DND-41 (cell line): ENCODE results near the gene LAMC3.

ENCODE experiments used
- ATAC-seq: fragments of 200-7000 bp; cut with Tn5 transposase; 3 replicates; pipeline ENCODE4 v1.9.1; 2021; ENCODE audit warnings: low read depth; ENCODE audit not compliant: insufficient read depth
- DNase-seq: peaks from one replicate; pipeline ENCODE4 v3.0.0-alpha.2; 2020
- H2AFZ ChIP-seq: 2 replicates; pipeline ENCODE4 v1.6.0; 2012; ENCODE audit warnings: low read depth, low read length
- H3K27ac ChIP-seq: 2 replicates; pipeline ENCODE4 v1.5.1; 2012; ENCODE audit warnings: low read length, inconsistent platforms
- H3K27me3 ChIP-seq: fragments of 200-600 bp; sonication (generic); 2 replicates; pipeline ENCODE4 v1.6.0; 2012; ENCODE audit warnings: low read length, mild to moderate bottlenecking, inconsistent platforms; ENCODE audit not compliant: insufficient read depth, poor library complexity
- H3K36me3 ChIP-seq: 2 replicates; pipeline ENCODE4 v1.5.1; 2012; ENCODE audit warnings: low read length, inconsistent platforms; ENCODE audit not compliant: insufficient read depth
- H3K4me1 ChIP-seq: 2 replicates; pipeline ENCODE4 v1.5.1; 2012; ENCODE audit warnings: mild to moderate bottlenecking, low read length; ENCODE audit not compliant: insufficient read depth
- H3K4me2 ChIP-seq: 2 replicates; pipeline ENCODE4 v1.6.0; 2012; ENCODE audit warnings: mild to moderate bottlenecking, moderate library complexity, low read length, inconsistent platforms; ENCODE audit not compliant: insufficient read depth
- H3K4me3 ChIP-seq, 2 experiments: fragments of 200-600 bp in 1 of 2; shearing (Covaris generic) in 1 of 2; 2 replicates each; pipeline ENCODE4 v1.5.1; 2012 to 2016; ENCODE audit warnings: inconsistent platforms in 2 of 2, low read length in 2 of 2, mild to moderate bottlenecking in 2 of 2, low read depth in 1 of 2, moderate library complexity in 1 of 2
- H3K79me2 ChIP-seq: 2 replicates; pipeline ENCODE4 v1.6.0; 2012; ENCODE audit warnings: low read length, inconsistent platforms; ENCODE audit not compliant: insufficient read depth
- H3K9ac ChIP-seq: 2 replicates; pipeline ENCODE4 v1.6.0; 2012; ENCODE audit warnings: low read depth, mild to moderate bottlenecking, inconsistent platforms, low read length, moderate library complexity
- H3K9me3 ChIP-seq: 2 replicates; pipeline ENCODE4 v1.5.1; 2012; ENCODE audit warnings: low read length, moderate library complexity, mild to moderate bottlenecking, inconsistent platforms; ENCODE audit not compliant: insufficient read depth, severe bottlenecking
- H4K20me1 ChIP-seq: 2 replicates; pipeline ENCODE4 v1.6.0; 2012; ENCODE audit warnings: low read length; ENCODE audit not compliant: insufficient read depth
- EZH2 ChIP-seq: IDR thresholded peaks from 3 replicates; pipeline ENCODE4 v1.6.1; 2012; ENCODE audit warnings: borderline replicate concordance, low read depth, mild to moderate bottlenecking, moderate library complexity, low read length, inconsistent platforms; ENCODE audit not compliant: severe bottlenecking
- TF ChIP-seq, protein P1 (sequence below): IDR thresholded peaks from 2 replicates; pipeline ENCODE4 v1.5.1; 2012; ENCODE audit warnings: borderline replicate concordance, low read length, moderate library complexity, mild to moderate bottlenecking; ENCODE audit not compliant: poor library complexity, severe bottlenecking; ENCODE audit errors: extremely low read depth

Gene LAMC3

DNA sequence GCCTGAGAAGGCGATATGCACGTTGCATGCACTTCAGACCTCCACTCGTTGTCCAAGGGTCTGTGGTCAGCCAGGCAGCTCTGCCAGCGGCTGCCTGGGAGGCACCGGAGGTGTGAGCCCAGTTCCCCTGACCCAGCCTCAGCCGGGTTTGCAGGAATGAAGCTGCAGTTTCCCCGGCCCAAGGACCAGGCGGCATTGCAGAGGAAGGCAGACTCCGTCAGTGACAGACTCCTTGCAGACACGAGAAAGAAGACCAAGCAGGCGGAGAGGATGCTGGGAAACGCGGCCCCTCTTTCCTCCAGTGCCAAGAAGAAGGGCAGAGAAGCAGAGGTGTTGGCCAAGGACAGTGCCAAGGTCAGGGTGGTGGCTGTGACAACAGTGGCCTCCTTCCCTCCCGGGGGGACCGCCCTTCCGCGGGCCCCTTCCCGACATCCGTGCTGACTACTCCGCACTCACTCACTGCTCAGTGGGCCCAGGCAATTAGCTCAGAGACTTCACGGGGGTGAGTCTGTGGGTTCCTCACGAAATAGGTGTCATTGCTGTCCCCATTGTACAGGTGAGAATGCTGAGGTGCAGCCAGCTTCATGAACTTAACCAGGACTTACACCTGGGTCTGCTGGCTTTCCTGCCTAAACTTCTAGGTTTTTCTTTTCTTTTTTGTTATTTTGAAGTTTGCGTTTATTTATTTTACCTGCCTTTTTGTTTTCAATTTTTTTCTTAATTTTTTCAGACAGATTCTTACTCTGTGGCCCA, 76.6 kb downstream of the LAMC3 start:
- no peaks in the 10 kb centered on the region for H3K27me3 ChIP-seq
- no peak overlapping the region for H3K4me2 ChIP-seq
- no peak for ATAC-seq
- TF ChIP-seq, protein P1, sequence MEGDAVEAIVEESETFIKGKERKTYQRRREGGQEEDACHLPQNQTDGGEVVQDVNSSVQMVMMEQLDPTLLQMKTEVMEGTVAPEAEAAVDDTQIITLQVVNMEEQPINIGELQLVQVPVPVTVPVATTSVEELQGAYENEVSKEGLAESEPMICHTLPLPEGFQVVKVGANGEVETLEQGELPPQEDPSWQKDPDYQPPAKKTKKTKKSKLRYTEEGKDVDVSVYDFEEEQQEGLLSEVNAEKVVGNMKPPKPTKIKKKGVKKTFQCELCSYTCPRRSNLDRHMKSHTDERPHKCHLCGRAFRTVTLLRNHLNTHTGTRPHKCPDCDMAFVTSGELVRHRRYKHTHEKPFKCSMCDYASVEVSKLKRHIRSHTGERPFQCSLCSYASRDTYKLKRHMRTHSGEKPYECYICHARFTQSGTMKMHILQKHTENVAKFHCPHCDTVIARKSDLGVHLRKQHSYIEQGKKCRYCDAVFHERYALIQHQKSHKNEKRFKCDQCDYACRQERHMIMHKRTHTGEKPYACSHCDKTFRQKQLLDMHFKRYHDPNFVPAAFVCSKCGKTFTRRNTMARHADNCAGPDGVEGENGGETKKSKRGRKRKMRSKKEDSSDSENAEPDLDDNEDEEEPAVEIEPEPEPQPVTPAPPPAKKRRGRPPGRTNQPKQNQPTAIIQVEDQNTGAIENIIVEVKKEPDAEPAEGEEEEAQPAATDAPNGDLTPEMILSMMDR: no peak
- no peak for TF ChIP-seq EZH2
- no peak overlapping the region for H3K9ac ChIP-seq
- no peak overlapping the region for H3K4me3 ChIP-seq
- no peaks in the 10 kb centered on the region for H3K9me3 ChIP-seq
- H4K20me1 ChIP-seq: no peaks in the 10 kb centered on the region
- no peaks in the 10 kb centered on the region for H3K36me3 ChIP-seq
- H3K4me1 ChIP-seq: no peaks in the 10 kb centered on the region
- no peak overlapping the region for H2AFZ ChIP-seq
- no peaks in the 10 kb centered on the region for H3K79me2 ChIP-seq
- no peak for DNase-seq
- H3K27ac ChIP-seq: no peak overlapping the region

DNA sequence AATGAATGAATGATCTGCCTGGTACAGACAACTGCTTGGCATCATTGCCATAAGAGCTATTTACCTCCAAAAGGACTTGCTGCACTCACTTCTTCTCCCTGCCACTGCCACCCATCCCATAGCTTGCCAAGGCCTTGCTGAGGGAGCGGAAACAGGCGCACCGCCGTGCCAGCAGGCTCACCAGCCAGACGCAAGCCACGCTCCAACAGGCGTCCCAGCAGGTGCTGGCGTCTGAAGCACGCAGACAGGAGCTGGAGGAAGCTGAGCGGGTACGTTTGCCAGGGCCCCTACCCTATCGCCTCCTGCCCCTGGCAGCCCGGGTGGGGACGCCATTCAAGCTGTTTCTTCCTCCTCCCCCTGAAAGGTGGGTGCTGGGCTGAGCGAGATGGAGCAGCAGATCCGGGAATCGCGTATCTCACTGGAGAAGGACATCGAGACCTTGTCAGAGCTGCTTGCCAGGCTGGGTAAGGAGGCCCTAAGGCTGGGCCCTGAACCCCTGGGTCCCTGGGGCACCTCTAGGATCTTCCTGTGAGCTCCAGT, 78.5 kb downstream of the LAMC3 start:
- Histone ChIP-seq H3K27ac (no peak overlapping the region), H4K20me1 (no peaks in the 10 kb centered on the region), H3K79me2 (no peaks in the 10 kb centered on the region), H3K36me3 (no peaks in the 10 kb centered on the region), H3K27me3 (no peaks in the 10 kb centered on the region), H3K9ac (no peak overlapping the region), H2AFZ (no peak overlapping the region), H3K4me1 (no peaks in the 10 kb centered on the region), H3K9me3 (no peaks in the 10 kb centered on the region), H3K4me2 (no peak overlapping the region), H3K4me3 (no peak overlapping the region)
- ATAC-seq (no peak), DNase-seq (no peak)
- TF ChIP-seq, protein P1: no peak
- no peak for TF ChIP-seq EZH2

DNA sequence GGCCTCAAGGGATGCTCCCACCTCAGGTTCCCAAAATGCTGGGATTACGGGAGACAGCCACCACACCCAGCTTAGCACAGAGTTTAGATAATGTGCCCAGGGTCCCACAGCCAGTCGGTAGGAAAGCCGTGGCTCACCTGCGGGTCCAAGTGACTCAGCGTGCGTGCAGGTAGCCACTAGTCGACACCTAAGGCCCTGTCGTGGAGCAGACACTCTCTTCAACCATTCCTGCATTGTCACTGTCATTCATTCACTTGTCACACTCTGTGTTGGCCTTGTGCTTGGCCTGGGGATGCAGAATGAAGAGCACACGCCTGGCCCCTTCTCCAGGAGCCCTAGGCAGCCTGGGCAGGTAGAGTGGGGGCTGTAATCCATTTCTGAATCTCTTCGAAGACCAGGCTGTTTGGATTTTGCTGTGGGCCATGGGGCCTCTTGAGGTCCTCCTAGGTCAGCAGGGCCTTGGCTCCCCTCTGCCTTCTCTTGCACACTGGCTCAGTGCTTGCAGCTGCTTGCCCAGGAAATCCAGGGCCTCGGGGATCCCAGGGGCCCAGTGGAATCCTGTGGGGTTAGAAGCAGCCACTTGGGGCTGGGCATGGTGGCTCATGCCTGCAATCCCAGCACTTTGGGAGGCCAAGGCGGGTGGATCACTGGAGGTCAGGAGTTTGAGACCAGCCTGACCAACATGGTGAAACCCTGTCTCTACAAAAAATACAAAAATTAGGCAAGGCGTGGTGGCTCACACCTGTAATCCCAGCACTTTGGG, 81.2 kb downstream of the LAMC3 start:
- no peaks in the 10 kb centered on the region for H3K36me3 ChIP-seq
- no peak for ATAC-seq
- no peaks in the 10 kb centered on the region for H3K9me3 ChIP-seq
- H3K27me3 ChIP-seq: no peaks in the 10 kb centered on the region
- TF ChIP-seq EZH2: no peak
- TF ChIP-seq, protein P1: no peak
- no peak overlapping the region for H3K4me3 ChIP-seq
- H3K9ac ChIP-seq: no peak overlapping the region
- DNase-seq: no peak
- H3K4me2 ChIP-seq: no peak overlapping the region
- no peaks in the 10 kb centered on the region for H3K4me1 ChIP-seq
- H3K79me2 ChIP-seq: no peaks in the 10 kb centered on the region
- no peak overlapping the region for H2AFZ ChIP-seq
- H3K27ac ChIP-seq: no peak overlapping the region
- no peaks in the 10 kb centered on the region for H4K20me1 ChIP-seq
